ENCODE data around the gene EMP3.

Gene EMP3

GRCh38 chr19:48379058-48379457, 53.7 kb downstream of the EMP3 start:
- no peak for DNase-seq (ENCODE audit: low read depth in 2 of 2)

Data from stimulated activated CD4-positive, alpha-beta T cell treated with anti-CD3 and anti-CD28 coated beads, Interleukin-1b, Interleukin-23, amount 100 ng/mL, for 1 hour (primary cell).